Uterus (tissue), 2 donors: Measurements from ENCODE around the gene DCST1.

Experiments
- POLR2A ChIP-seq, 2 donors: fragments of 450-650 bp; IDR thresholded peaks; one replicate each; pipeline ENCODE4 v1.6.1; 2016; ENCODE audit warnings: antibody characterized with exemption in 2 of 2, mild to moderate bottlenecking in 1 of 2, moderate library complexity in 1 of 2
- TF ChIP-seq, protein P1 (sequence below), 4 experiments: fragments of 200-600 bp in 2 of 4; fragments of 450-650 bp in 2 of 4; sonication (generic) in 2 of 4; IDR thresholded peaks; one replicate each; pipeline ENCODE4 v1.5.1; 2016 to 2019; ENCODE audit warnings: antibody characterized with exemption in 4 of 4, mild to moderate bottlenecking in 2 of 4, moderate library complexity in 1 of 4

DNA sequence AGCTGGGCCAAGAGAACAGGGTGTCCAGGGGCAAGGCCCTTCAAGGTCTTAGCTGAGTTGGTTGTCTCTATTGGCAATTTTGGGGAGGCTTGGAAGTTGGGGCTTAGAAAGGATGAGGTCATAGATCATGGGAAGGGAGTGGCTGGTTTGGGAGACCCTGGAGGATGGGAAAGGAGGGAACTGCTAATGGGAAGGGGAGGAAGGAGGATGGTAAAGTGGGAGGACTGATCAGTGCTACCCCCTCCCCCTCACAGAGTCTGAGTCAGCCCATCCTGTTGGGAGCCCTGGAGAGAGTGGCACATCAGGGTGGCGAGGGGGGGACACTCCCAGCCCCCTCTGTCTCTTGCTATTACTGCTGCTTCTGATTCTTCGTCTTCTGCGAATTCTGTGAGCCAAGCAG lies 35.0 kb downstream of the DCST1 start:
- TF ChIP-seq, protein P1, sequence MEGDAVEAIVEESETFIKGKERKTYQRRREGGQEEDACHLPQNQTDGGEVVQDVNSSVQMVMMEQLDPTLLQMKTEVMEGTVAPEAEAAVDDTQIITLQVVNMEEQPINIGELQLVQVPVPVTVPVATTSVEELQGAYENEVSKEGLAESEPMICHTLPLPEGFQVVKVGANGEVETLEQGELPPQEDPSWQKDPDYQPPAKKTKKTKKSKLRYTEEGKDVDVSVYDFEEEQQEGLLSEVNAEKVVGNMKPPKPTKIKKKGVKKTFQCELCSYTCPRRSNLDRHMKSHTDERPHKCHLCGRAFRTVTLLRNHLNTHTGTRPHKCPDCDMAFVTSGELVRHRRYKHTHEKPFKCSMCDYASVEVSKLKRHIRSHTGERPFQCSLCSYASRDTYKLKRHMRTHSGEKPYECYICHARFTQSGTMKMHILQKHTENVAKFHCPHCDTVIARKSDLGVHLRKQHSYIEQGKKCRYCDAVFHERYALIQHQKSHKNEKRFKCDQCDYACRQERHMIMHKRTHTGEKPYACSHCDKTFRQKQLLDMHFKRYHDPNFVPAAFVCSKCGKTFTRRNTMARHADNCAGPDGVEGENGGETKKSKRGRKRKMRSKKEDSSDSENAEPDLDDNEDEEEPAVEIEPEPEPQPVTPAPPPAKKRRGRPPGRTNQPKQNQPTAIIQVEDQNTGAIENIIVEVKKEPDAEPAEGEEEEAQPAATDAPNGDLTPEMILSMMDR (IDR thresholded peaks at IDR 0.05): no peak
- TF ChIP-seq POLR2A (IDR thresholded peaks at IDR 0.05): no peak
